Measurements from ENCODE around the gene DNAI2. TPM values are rescaled to one million over a fixed set of nuclear protein-coding genes. Genes with fewer than 3 reads are reported as not detected.

DNAI2 gene
- polyA plus RNA-seq, 1 experiment: not detected

DNA sequence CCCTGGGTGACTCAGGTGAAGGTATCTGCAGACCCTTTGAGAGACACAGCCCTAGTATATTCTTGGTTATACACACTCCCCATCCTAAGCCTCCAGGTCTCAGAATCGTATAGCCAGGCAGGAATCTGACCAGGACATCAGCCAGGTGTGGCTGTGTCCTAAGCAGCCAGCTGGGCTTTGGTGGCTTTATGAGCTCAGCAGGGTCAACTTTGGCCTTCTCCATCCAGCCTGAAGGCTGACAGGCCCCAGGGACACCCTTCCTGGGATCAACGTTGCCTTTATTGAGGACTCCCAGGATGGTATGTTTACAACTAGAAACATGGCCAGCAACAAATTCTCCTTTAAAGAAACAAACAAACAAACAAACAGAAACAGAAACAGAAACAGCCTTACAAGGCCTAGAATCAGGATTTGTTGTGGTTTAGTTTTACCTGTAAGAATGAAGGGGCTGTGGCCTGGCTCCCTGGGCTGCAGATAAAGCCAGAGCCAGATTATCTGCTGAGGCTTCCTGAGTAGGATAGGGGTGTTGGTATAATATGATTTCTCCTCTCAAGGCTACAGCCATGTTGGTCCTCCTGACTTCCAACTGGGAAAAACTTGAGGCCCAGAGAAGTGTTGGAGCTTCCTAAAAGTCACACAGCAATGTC, 60.5 kb downstream of the DNAI2 start:
- Histone ChIP-seq H3K4me3 (ENCODE audit: low read depth, low read length) (no peak overlapping the region), H3K27me3 (ENCODE audit: control insufficient read depth, insufficient read depth, low read length) (no peaks in the 10 kb centered on the region), H3K27ac (ENCODE audit: low read depth, low read length) (no peak overlapping the region), H3K9me3 (ENCODE audit: control insufficient read depth, insufficient read depth, low read length) (no peaks in the 10 kb centered on the region)
- ChIA-PET CTCF (no interaction called here), POLR2A (no interaction called here)
- TF ChIP-seq, protein P1, sequence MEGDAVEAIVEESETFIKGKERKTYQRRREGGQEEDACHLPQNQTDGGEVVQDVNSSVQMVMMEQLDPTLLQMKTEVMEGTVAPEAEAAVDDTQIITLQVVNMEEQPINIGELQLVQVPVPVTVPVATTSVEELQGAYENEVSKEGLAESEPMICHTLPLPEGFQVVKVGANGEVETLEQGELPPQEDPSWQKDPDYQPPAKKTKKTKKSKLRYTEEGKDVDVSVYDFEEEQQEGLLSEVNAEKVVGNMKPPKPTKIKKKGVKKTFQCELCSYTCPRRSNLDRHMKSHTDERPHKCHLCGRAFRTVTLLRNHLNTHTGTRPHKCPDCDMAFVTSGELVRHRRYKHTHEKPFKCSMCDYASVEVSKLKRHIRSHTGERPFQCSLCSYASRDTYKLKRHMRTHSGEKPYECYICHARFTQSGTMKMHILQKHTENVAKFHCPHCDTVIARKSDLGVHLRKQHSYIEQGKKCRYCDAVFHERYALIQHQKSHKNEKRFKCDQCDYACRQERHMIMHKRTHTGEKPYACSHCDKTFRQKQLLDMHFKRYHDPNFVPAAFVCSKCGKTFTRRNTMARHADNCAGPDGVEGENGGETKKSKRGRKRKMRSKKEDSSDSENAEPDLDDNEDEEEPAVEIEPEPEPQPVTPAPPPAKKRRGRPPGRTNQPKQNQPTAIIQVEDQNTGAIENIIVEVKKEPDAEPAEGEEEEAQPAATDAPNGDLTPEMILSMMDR (IDR thresholded peaks at IDR 0.05; ENCODE audit: low read depth, low read length): no peak
- no peak for DNase-seq (ENCODE audit: low read depth, low spot score)

DNA sequence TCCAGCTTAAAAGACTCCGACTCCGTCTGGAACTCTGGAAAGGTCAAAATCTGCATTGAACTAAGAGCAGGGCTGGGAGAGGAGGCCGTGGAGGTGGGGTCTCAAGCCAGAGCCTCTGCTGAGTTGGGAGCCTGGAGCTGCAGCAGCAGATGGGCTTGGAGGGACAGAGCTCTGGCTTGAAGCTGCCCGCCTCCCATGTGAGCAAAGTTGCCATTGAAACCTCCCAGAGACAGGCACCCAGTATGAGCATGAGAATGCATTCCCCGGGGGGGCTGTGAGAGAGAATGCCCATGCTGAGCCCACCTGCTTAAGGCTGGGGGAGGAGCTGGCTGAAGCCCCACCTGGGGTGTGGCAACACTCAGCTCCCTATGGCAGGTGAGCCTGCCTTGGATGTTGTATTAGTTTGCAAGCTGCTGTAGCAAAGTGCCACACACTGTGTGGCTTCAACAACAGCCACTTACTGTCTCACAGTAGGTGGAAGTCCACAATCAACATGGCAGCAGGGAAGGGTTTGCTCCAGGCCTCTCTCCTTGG, 61.6 kb downstream of the DNAI2 start:
- H3K27me3 ChIP-seq (ENCODE audit: control insufficient read depth, insufficient read depth, low read length): no peaks in the 10 kb centered on the region
- H3K27ac ChIP-seq (ENCODE audit: low read depth, low read length): no peak overlapping the region
- TF ChIP-seq, protein P1 (IDR thresholded peaks at IDR 0.05; ENCODE audit: low read depth, low read length): no peak
- no peaks in the 10 kb centered on the region; the same call in 1 of the 2 replicates for H3K9me3 ChIP-seq (ENCODE audit: control insufficient read depth, insufficient read depth, low read length)
- no peak for DNase-seq (ENCODE audit: low read depth, low spot score)
- no peak overlapping the region for H3K4me3 ChIP-seq (ENCODE audit: low read depth, low read length)
- ChIA-PET CTCF (no interaction called here), POLR2A (no interaction called here)

DNA sequence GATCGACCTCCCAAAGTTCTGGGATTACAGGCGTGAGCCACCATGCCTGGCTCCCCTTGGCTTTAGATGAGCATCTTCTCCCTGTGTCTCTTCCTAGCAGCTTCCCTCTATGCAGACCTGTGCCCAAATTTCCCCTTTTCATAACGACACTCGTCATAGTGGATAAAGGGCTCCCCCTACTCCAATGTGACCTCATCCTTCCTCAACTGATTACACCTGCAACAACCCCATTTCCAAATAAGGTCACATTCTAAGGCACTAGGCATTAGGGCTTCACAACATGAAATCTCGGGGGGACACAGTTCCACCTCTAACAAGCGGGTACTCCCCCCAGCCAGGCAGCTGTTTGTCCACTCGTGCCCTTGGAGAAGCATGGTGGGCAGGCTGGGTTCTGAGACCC, 62.3 kb downstream of the DNAI2 start:
- H3K27ac ChIP-seq (ENCODE audit: low read depth, low read length): no peak overlapping the region
- TF ChIP-seq, protein P1 (IDR thresholded peaks at IDR 0.05; ENCODE audit: low read depth, low read length): no peak
- no peaks in the 10 kb centered on the region for H3K27me3 ChIP-seq (ENCODE audit: control insufficient read depth, insufficient read depth, low read length)
- ChIA-PET CTCF (no interaction called here), POLR2A (no interaction called here)
- H3K4me3 ChIP-seq (ENCODE audit: low read depth, low read length): no peak overlapping the region
- no peak for DNase-seq (ENCODE audit: low read depth, low spot score)
- H3K9me3 ChIP-seq (ENCODE audit: control insufficient read depth, insufficient read depth, low read length): no peaks in the 10 kb centered on the region; the same call in 1 of the 2 replicates

DNA sequence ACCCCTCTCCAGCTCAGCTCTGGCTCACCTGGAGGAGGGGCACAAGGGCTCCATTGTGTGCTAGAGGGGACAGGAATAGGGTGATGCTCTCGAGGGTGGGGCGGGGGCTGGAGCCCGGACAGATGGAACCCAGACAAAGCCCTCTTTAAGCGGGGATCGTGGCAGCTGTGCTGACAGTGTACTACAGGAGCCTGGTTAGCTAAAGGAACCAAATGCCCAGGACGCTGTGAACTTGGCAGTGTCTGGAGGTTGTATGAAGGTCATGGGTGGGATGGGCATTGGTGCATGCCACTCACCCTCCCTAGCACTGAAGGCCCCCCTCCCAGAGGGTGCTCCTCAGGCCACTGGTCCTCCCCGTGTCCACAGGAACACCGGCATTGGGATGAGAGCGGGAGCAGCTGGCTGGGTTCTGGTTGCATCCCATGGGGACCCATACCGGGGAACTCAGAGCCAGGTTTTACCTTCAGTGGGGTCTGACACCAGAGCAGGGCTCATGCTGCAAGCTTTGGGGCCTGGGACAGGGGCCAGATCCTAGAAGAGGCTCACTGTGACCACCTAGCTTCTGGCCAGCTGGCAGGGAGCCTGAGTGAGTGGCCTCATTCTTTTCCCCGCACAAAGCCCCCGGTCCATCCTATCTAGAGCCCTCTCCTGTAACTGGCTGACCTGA, 63.9 kb downstream of the DNAI2 start:
- TF ChIP-seq, protein P1 (IDR thresholded peaks at IDR 0.05; ENCODE audit: low read depth, low read length): no peak
- Histone ChIP-seq H3K9me3 (ENCODE audit: control insufficient read depth, insufficient read depth, low read length) (no peaks in the 10 kb centered on the region; the same call in 1 of the 2 replicates), H3K27ac (ENCODE audit: low read depth, low read length) (no peak overlapping the region), H3K27me3 (ENCODE audit: control insufficient read depth, insufficient read depth, low read length) (no peaks in the 10 kb centered on the region), H3K4me3 (ENCODE audit: low read depth, low read length) (no peak overlapping the region)
- POLR2A ChIA-PET: no interaction called here
- CTCF ChIA-PET: no interaction called here
- DNase-seq (ENCODE audit: low read depth, low spot score): no peak

DNA sequence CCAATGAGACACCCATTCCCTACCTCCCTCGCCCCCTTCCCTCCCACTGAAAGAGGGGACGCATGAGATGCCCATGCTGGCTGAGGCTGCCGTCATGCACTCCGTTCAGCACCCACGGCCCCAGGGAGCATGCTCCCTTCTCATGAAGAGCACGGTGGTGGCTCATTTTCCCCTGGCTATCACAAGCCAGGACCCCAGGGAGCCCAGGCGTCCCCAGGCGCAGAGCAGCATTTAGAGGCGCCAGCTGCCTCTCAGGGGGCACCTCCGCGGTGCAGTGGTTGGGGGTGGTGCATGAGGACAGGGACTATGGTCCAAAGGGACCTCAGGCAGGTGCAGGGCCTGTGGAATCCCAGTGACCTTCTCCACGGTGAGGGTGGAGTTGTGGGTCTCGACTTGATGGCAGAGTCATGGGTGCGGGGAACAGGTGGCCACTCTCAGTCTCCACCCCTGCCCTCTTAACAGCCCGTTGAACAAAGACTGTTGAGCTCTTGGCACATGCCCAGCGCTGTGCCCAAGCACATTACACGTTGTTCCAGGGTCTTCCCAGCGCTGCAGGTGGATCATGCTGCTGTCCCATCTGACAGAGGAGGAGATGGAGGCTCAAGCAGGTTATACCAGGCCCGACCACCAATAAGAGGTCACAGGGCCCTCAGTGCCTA, 65.6 kb downstream of the DNAI2 start:
- no peaks in the 10 kb centered on the region; the same call in 1 of the 2 replicates for H3K9me3 ChIP-seq (ENCODE audit: control insufficient read depth, insufficient read depth, low read length)
- POLR2A ChIA-PET: no interaction called here
- DNase-seq (ENCODE audit: low read depth, low spot score): no peak
- TF ChIP-seq, protein P1 (IDR thresholded peaks at IDR 0.05; ENCODE audit: low read depth, low read length): no peak
- no peaks in the 10 kb centered on the region for H3K27me3 ChIP-seq (ENCODE audit: control insufficient read depth, insufficient read depth, low read length)
- CTCF ChIA-PET: no interaction called here
- H3K4me3 ChIP-seq (ENCODE audit: low read depth, low read length): no peak overlapping the region
- no peak overlapping the region for H3K27ac ChIP-seq (ENCODE audit: low read depth, low read length)
